ENCODE data around the gene RETSAT.
"Not testable (repeated sequence)": the region's sequence is repeated elsewhere in the genome, so short reads cannot be mapped to it uniquely, and the experiment has no call there.

The RETSAT gene

DNA sequence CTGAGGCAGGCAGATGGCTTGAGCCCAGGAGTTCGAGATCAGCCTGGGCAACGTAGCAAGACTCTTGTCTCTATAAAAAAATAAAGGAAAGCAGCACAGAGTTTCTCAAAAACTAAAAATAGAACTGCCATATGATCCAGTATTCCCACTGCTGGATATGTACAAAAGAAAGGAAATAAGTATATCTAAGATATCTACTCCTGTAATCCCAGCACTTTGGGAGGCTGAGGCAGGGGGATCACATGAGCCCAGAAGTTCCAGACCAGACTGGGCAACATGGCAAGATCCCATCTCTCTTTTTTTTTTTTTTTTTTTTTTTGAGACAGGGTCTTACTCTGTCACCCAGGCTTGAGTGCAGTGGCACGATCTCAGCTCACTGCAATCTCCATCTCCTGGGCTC is 24.6 kb downstream of the RETSAT start:
- peaks cover 26% of the 10 kb centered on the region for H3K4me1 Mint-ChIP-seq (ENCODE audit: low read depth)
- H3K9me3 Mint-ChIP-seq, H3K27me3 Mint-ChIP-seq: not testable (repeated sequence)
- H3K4me3 Mint-ChIP-seq = peak overlapping the region; percentile 98
- peaks cover 27% of the 10 kb centered on the region for H3K36me3 Mint-ChIP-seq (ENCODE audit: low read depth)
- peak overlapping the region; percentile 57 for H3K27ac Mint-ChIP-seq

DNA sequence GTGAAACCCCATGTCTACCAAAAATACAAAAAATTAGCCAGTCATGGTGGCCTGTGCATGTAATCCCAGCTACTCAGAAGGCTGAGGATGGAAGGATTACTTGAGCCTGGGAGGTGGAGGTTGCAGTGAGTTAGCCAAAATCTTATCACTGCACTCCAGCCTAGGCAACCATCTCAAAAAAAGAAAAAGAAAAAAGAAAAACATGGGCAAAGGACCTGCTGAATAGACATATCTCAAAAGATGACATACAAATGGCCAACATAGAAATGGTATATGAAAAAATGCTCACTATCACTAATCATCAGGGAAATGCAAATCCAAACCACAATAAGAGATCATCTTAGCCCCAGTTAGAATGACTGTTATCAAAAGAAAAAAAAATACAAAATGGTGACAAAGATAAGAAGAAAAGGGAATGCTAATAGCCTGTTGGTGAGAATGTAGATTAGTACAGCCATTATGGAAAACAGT is 25.1 kb downstream of the RETSAT start:
- Mint-ChIP-seq H3K36me3 (ENCODE audit: low read depth) (peaks cover 31% of the 10 kb centered on the region), H3K4me3 (peak overlapping the region; percentile 98), H3K27ac (peak overlapping the region; percentile 57), H3K27me3 (no peaks in the 10 kb centered on the region), H3K9me3 (no peaks in the 10 kb centered on the region), H3K4me1 (ENCODE audit: low read depth) (peaks cover 31% of the 10 kb centered on the region)

DNA sequence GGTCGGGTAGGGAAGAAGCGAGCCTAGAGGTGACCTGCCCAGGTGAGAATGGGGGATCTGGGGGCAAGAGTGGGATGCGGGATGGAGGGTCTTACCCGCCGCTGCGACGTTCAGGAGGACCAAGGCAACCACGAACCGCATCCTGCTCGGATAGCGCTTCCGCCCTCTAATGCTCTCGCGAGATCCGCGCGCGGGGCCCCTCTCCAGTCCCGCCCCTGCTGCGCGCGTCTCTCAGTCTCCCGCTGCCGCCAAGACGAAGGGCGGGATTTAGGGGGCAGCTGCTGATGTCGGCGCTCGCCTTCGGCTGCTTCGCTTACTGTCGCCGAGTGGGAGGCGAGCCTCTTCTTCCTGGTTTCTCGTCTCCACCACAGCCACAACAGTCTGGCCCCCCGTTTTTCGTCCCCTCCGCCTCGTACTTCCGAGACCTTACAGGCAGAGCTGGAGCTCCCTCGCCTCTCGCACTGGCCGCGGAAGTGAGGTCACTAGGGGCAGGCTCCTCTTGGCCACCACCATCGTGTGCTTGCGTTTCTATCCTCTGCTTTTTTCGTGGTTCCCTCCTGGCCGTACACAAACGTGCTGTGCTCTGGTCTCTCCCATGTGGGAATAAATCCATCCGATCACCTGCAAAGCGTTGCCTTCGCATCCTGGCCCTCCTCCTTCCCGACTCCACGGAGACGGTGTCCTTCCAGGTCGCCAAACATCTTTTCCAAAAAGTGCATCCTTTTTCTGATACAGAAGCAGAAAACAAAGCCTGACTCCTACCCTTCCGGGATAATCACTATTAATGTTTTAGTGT is 26.3 kb downstream of the RETSAT start, which contains the start of gene TGOLN2:
TGOLN2 (minus strand) TSS at position 168 of the 796 bp plus-strand sequence; CDS start at position 141, 27 bp downstream.
- Mint-ChIP-seq H3K9me3 (no peaks in the 10 kb centered on the region), H3K27me3 (no peaks in the 10 kb centered on the region), H3K36me3 (ENCODE audit: low read depth) (peaks cover 40% of the 10 kb centered on the region), H3K27ac (peak within 1 kb of the TSS; percentile 99), H3K4me3 (peak within 1 kb of the TSS; percentile 98), H3K4me1 (ENCODE audit: low read depth) (peaks cover 43% of the 10 kb centered on the region)

DNA sequence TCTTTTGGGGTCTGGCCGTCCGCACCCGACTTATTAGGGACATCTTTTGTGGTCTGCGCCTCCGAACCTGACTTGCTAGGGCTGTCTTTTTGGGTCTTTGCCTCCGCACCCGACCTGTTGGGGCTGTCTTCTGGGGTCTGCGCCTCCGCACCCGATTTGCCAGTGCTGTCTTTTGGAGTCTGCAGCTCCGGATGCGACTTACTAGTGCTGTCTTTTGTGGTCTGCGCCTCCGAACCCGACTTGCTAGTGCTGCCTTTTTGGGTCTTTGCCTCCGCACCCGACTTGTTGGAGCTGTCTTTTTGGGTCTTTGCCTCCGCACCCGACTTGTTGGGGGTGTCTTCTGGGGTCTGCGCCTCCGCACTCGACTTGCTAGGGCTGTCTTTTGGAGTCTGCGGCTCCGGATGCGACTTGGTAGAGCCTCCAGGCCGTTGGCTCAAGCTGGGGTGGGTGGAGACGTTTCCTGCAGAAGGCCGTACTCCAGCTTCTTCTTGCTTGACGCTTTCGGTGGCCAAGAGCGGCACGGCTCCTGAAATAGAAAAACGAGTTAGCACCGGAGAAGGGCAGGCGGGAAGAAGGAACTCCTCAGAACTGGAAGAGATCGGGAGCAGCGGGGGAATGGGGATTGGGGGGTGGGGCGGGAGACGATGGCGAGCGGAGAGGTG is 27.0 kb downstream of the RETSAT start:
- Mint-ChIP-seq H3K36me3 (ENCODE audit: low read depth) (peaks cover 47% of the 10 kb centered on the region), H3K27me3 (no peaks in the 10 kb centered on the region), H3K4me1 (ENCODE audit: low read depth) (peaks cover 50% of the 10 kb centered on the region), H3K27ac (peak overlapping the region; percentile 99), H3K9me3 (no peaks in the 10 kb centered on the region), H3K4me3 (peak overlapping the region; percentile 98)

DNA sequence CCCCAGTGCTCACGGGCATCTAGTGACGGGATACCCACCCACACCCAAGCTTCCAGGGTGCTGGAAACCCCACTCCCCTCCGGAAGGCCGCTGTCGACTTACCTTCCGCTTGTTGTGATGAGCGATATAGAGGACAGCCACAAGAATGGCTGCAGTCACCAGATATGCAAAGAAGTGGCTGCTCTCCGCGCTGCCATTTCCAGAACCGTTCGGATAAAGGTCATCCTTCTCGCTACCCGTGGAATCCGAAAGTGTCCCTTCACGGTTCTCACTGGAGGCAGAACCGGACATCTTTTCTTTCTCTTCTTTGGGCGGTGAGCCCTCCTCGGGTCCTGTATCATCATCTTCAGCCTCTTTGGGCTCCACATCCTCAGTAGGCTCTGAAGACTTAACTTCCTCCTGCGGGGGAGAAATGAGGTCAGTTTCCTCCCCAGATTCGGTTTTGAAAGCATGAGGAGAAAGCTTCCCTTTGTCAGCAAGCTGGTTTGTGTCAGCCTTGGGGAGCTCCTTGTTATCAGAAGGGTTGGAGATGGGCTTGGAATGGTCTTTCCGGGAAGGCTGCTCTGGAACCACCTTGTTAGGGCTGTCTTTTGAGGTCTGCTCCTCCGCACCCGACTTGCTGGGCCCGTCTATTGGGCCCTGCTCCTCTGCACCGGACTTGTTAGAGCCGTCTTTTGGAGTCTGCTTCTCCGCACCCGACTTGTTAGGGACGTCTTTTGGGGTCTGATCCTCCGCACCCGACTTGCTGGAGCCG is 27.7 kb downstream of the RETSAT start:
- Mint-ChIP-seq H3K4me1 (ENCODE audit: low read depth) (peaks cover 57% of the 10 kb centered on the region), H3K27me3 (no peaks in the 10 kb centered on the region), H3K27ac (peak overlapping the region; percentile 99), H3K9me3 (no peaks in the 10 kb centered on the region), H3K36me3 (ENCODE audit: low read depth) (peaks cover 54% of the 10 kb centered on the region), H3K4me3 (peak overlapping the region; percentile 98)

DNA sequence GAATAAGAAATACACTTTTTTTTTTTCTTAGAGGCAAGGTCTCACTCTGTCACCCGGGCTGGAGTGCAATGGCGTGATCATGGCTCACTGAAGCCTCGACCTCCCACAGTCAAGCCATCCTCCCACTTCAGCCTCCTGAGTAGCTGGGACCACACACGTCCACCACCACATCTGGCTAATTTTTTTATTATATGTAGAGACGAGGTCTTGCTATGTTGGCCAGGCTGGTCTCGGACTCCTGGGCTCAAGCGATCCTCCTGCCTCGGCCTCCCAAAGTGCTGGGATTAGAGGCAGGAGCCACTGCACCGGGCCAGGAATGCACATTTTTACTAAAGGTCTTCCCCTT is 28.9 kb downstream of the RETSAT start:
- H3K9me3 Mint-ChIP-seq = no peaks in the 10 kb centered on the region

DNA sequence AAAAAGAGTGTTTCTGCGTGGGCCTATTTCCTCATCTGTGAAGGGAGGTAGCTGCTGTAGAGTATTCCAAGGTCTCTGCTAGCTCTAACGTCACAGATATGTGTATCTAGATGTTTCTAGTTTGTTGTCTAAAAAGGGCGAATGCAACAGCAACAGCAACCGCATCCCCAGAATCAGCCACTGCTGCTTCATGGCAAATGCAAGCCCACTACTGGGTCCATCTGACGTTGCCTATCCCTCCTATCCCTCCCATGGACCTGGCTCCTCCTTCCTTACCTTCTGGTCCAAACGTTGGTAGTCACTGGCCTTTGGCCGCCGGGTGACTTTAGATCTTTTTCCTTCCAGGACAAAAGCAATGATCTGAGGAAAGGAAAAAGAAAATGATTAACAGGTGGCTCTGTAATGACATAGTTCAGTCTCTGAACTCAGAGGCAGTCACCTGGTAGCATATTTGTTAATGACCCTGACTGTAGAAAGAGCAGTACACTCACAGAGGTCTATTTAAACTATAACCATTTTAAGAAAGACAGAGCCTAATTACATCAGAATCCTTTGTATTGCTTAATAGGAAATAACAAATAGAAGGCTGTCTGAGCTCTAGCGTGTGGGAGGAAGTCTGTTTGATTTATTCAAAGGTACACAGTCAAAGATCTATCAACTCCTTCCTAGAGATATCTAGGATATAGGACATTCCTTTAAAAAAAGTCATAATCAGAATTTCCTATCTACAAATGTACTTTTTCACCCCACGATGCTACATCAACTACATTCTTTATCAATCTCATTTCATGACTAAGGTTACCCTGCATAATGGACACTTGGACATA is 29.5 kb downstream of the RETSAT start:
- H3K27me3 Mint-ChIP-seq = no peaks in the 10 kb centered on the region
- peak overlapping the region; percentile 85 for H3K27ac Mint-ChIP-seq
- H3K36me3 Mint-ChIP-seq (ENCODE audit: low read depth) = peaks cover 72% of the 10 kb centered on the region
- H3K9me3 Mint-ChIP-seq = no peaks in the 10 kb centered on the region
- H3K4me1 Mint-ChIP-seq (ENCODE audit: low read depth) = peaks cover 66% of the 10 kb centered on the region
- peak overlapping the region; percentile 98 for H3K4me3 Mint-ChIP-seq

More for the DNA sequence above, 28.9 kb downstream of the RETSAT start:
- H3K4me3 Mint-ChIP-seq = peak overlapping the region; percentile 98
- H3K27me3 Mint-ChIP-seq = no peaks in the 10 kb centered on the region
- peaks cover 66% of the 10 kb centered on the region for H3K36me3 Mint-ChIP-seq (ENCODE audit: low read depth)
- peak overlapping the region; percentile 85 for H3K27ac Mint-ChIP-seq
- peaks cover 61% of the 10 kb centered on the region for H3K4me1 Mint-ChIP-seq (ENCODE audit: low read depth)

DNA sequence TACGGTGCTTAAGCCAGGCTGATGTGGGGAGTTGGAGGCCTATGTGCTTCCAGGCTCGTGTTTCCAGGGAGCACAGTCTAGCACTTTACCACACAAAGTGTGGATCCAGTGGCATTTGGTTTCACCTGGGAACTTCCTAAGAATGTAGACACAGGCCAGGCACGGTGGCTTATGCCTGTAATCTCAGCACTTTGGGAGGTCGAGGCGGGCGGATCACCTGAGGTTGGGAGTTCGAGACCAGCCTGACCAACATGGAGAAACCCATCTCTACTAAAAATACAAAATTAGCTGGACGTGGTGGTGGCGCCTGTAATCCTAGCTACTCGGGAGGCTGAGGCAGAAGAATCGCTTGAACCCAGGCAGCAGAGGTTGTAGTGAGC is 30.4 kb downstream of the RETSAT start:
- peak overlapping the region; percentile 98 for H3K4me3 Mint-ChIP-seq
- peaks cover 79% of the 10 kb centered on the region for H3K36me3 Mint-ChIP-seq (ENCODE audit: low read depth)
- peaks cover 69% of the 10 kb centered on the region for H3K4me1 Mint-ChIP-seq (ENCODE audit: low read depth)
- not testable (repeated sequence) for H3K9me3 Mint-ChIP-seq, H3K27me3 Mint-ChIP-seq
- peak overlapping the region; percentile 68 for H3K27ac Mint-ChIP-seq

DNA sequence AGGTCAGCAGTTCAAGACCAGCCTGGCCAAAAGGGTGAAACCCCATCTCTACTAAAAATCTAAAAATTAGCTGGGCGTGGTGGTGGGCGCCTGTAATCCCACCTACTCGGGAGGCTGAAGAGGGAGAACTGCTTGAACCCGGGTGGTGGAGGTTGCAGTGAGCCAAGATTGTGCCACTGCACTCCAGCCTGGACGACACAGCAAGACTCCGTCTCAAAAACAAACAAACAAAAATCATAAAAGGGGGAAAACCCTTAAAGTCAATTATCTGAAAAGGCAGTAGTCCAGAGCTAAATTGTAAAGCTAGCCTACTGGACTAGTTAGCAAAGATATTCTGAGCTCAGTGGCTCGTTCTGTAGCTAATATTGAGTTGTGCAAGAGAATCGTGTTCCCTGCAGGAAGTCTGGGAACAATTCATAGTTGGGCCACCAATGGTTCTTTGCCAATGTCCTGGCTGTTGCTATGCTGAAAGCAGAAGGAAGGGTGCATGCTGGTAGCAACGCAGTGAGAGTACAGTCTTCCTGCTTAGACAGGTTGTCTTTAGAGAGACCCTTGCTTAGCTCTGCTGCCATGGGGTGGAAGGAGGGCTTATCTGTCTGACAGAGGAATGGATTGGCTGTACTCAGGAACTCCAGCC is 30.9 kb downstream of the RETSAT start:
- Mint-ChIP-seq H3K27ac (peak overlapping the region; percentile 68), H3K27me3 (no peaks in the 10 kb centered on the region), H3K4me1 (ENCODE audit: low read depth) (peaks cover 69% of the 10 kb centered on the region), H3K36me3 (ENCODE audit: low read depth) (peaks cover 84% of the 10 kb centered on the region), H3K4me3 (peak overlapping the region; percentile 98), H3K9me3 (no peaks in the 10 kb centered on the region)

DNA sequence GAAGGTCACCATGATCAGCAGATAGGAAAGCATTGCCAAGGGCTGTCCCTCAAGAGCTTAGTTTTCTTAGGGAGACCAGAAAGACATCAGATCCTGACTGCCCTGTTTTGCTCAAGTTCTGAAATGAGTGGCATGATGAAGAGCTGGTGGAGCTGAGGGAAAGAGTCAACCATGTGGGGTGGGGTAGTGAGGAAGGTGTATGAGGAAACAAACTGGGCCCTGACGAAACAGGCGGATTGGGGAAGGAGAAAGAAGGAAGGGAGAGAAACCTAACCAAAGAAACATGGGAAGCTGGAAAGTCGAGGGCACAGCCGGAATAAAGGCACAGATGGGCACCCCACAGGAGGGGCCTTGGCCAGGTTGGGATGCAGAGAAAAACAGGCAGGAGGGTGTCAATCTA is 34.5 kb downstream of the RETSAT start:
- peaks cover 74% of the 10 kb centered on the region for H3K36me3 Mint-ChIP-seq (ENCODE audit: low read depth)
- H3K27me3 Mint-ChIP-seq = no peaks in the 10 kb centered on the region
- H3K9me3 Mint-ChIP-seq = no peaks in the 10 kb centered on the region
- H3K27ac Mint-ChIP-seq = peak overlapping the region; percentile 85
- peak overlapping the region; percentile 54 for H3K4me3 Mint-ChIP-seq
- peaks cover 74% of the 10 kb centered on the region for H3K4me1 Mint-ChIP-seq (ENCODE audit: low read depth)

DNA sequence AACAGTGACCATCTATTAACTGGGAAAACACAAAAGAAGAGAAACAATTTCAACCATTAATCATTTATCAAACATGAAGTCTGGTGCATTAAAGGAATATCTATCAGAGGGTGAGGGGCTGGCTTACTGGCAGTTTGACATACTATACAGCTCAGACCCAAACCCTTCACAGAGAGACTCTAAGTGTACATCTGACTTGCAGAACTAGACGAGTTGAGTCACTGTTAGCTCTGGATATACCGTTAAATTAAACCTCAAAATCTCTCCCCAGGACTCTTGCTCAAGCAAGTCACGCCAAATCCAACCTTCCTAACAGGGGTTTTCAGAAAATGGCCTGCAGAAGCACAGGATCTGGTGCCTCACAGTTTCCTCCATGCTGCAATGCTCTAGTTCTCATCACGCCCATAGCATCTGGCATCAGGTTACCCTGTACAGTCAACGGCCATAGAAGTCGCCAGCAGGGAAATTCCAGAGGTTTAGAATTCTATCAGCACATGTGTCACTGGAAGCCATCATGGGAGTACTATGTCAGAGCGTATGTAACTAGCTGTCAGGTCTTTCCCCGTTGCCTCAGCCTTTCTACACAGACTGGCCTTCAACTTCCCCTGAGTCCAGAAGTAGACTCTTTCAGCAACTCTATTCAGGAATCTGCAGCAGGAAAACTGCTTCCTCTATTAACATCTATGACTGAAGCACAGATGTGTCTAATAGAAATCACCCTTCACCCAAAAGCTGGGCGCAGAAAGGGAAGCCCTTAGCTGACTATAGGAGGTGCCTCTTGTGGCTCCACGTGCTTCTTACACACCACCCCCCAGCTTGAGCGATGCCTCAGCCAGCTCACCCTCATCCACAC is 35.9 kb downstream of the RETSAT start:
- Mint-ChIP-seq H3K9me3 (no peaks in the 10 kb centered on the region), H3K27ac (peak overlapping the region; percentile 85), H3K27me3 (no peaks in the 10 kb centered on the region), H3K36me3 (ENCODE audit: low read depth) (peaks cover 72% of the 10 kb centered on the region), H3K4me1 (ENCODE audit: low read depth) (peaks cover 70% of the 10 kb centered on the region), H3K4me3 (peak overlapping the region; percentile 62)

DNA sequence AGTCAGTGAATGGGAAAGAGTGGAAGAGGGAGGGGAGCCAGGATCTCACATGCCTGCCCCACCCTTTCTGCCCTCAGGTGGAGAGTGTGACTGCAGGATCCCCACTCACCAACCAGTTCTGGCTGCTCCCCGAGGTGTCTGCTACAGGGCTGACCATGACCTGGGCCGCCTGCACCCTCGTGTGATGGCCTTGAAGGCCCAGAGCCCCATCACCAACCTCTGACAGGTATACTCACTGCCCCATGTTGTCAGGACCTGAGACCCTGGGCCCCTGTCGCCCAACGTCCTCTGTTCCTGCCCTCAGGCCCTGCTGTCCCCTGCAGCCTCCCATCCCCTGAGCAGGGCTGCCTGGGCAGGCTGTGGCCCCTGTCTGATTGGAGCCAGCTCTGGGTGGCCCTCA is 38.4 kb downstream of the RETSAT start:
- H3K27me3 Mint-ChIP-seq, H3K9me3 Mint-ChIP-seq, H3K4me3 Mint-ChIP-seq, H3K27ac Mint-ChIP-seq: not testable (repeated sequence)
- peaks cover 45% of the 10 kb centered on the region for H3K4me1 Mint-ChIP-seq (ENCODE audit: low read depth)
- peaks cover 48% of the 10 kb centered on the region for H3K36me3 Mint-ChIP-seq (ENCODE audit: low read depth)

DNA sequence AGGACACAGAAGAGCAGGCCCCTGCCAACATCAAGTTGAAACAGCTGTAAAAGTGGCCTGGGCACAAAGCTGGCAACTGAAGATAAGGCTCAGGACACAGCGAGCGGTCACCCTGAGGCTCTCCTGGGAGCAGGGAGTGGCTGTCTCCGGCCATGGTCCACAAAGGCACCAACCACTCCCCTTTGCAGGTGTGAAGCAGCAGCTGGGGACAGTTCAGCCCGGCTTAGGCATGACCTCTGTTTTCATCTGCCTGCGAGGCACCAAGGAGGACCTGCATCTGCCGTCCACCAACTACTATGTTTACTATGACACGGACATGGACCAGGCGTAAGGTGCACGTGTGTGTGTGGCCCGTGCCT is 39.5 kb downstream of the RETSAT start:
- peaks cover 38% of the 10 kb centered on the region for H3K36me3 Mint-ChIP-seq (ENCODE audit: low read depth)
- H3K27ac Mint-ChIP-seq = no peak overlapping the region

More for the DNA sequence above, 39.5 kb downstream of the RETSAT start:
- Mint-ChIP-seq H3K9me3 (no peaks in the 10 kb centered on the region), H3K4me1 (ENCODE audit: low read depth) (peaks cover 43% of the 10 kb centered on the region), H3K27me3 (no peaks in the 10 kb centered on the region), H3K4me3 (no peak overlapping the region)

Measured in stimulated activated naive CD8-positive, alpha-beta T cell treated with anti-CD3 and anti-CD28 coated beads, Interleukin-15, Interleukin-2, amounts not matched to agents 100 ng/mL and 50 ng/mL, for 24 hours (primary cell).